HG03095 (cell line): ENCODE data around the gene GPR35.
"Not testable (repeated sequence)": the region's sequence is repeated elsewhere in the genome, so short reads cannot be mapped to it uniquely, and the experiment has no call there.

Experiments
- ATAC-seq: cut with Tn5 transposase; IDR thresholded peaks from one replicate; pipeline ENCODE4 v1.9.1; 2021; ENCODE audit warnings: moderate library complexity; ENCODE audit not compliant: unreplicated experiment

The GPR35 gene

GRCh38 chr2:240602266-240603050 is 22.8 kb upstream of the GPR35 start:
- no peak for ATAC-seq

- no peak for ATAC-seq
These were observed 22.0 kb upstream of the GPR35 start for GRCh38 chr2:240603081-240603835.

GRCh38 chr2:240603846-240604245 is 21.4 kb upstream of the GPR35 start:
- ATAC-seq = no peak

- ATAC-seq = no peak
These were observed 20.9 kb upstream of the GPR35 start for GRCh38 chr2:240604291-240604938.

GRCh38 chr2:240604939-240605716 is 20.2 kb upstream of the GPR35 start:
- no peak for ATAC-seq

- no peak for ATAC-seq
These were observed 19.2 kb upstream of the GPR35 start for GRCh38 chr2:240605867-240606743.

- ATAC-seq = no peak
These were observed 13.6 kb upstream of the GPR35 start for GRCh38 chr2:240611601-240612210.

- no peak for ATAC-seq
These were observed 11.5 kb upstream of the GPR35 start for GRCh38 chr2:240613781-240614180.

GRCh38 chr2:240614391-240614790 is 10.9 kb upstream of the GPR35 start:
- ATAC-seq = no peak

GRCh38 chr2:240615396-240615795 is 9.9 kb upstream of the GPR35 start:
- ATAC-seq = no peak

GRCh38 chr2:240615820-240616547 is 9.3 kb upstream of the GPR35 start:
- no peak for ATAC-seq

GRCh38 chr2:240616860-240617666 is 8.2 kb upstream of the GPR35 start:
- ATAC-seq = not testable (repeated sequence)

GRCh38 chr2:240618776-240619175 is 6.5 kb upstream of the GPR35 start:
- ATAC-seq = no peak

GRCh38 chr2:240619506-240620148 is 5.7 kb upstream of the GPR35 start:
- no peak for ATAC-seq

GRCh38 chr2:240620149-240620731 is 5.0 kb upstream of the GPR35 start:
- ATAC-seq = no peak

GRCh38 chr2:240620859-240621258 is 4.4 kb upstream of the GPR35 start:
- no peak for ATAC-seq

- no peak for ATAC-seq
These were observed 3.2 kb upstream of the GPR35 start for GRCh38 chr2:240622060-240622411.
